Liver (tissue), 9 donors: ENCODE measurements around the gene PSMD11. TPM values are rescaled to one million over a fixed set of nuclear protein-coding genes. Genes with fewer than 3 reads are reported as not detected.

ENCODE experiments used
- DNase-seq: peaks from one replicate; pipeline ENCODE4 v3.0.0-alpha.2; 2017; ENCODE audit warnings: low spot score
- H3K27ac ChIP-seq, 2 donors: one replicate each; pipeline ENCODE4 v1.7.0; 2013; ENCODE audit warnings: inconsistent platforms in 2 of 2, low read length in 2 of 2, control low read depth in 1 of 2, low read depth in 1 of 2, mild to moderate bottlenecking in 1 of 2
- H3K27me3 ChIP-seq, 4 donors: one replicate each; pipeline versions ENCODE4 v1.6.1 to v1.7.0; 2013; ENCODE audit warnings: low read length in 3 of 4, inconsistent platforms in 1 of 4, mild to moderate bottlenecking in 1 of 4, moderate library complexity in 1 of 4; ENCODE audit not compliant: control insufficient read depth in 4 of 4, insufficient read depth in 4 of 4
- H3K36me3 ChIP-seq, 4 donors: one replicate each; pipeline versions ENCODE4 v1.6.1 to v1.7.0; 2013; ENCODE audit warnings: low read length in 3 of 4, mild to moderate bottlenecking in 3 of 4, low read depth in 1 of 4, moderate library complexity in 1 of 4; ENCODE audit not compliant: control insufficient read depth in 4 of 4, insufficient read depth in 3 of 4
- H3K4me1 ChIP-seq, 4 donors: one replicate each; pipeline versions ENCODE4 v1.6.1 to v1.7.0; 2013; ENCODE audit warnings: low read length in 3 of 4, mild to moderate bottlenecking in 3 of 4, moderate library complexity in 1 of 4; ENCODE audit not compliant: control insufficient read depth in 4 of 4, insufficient read depth in 4 of 4
- H3K4me3 ChIP-seq, 3 donors: one replicate each; pipeline versions ENCODE4 v1.6.1 to v1.7.0; 2013; ENCODE audit warnings: low read length in 3 of 3, control low read depth in 1 of 3, low read depth in 1 of 3, mild to moderate bottlenecking in 1 of 3
- H3K9ac ChIP-seq, 2 donors: one replicate each; pipeline ENCODE4 v1.7.0; 2013; ENCODE audit warnings: low read length in 2 of 2, mild to moderate bottlenecking in 2 of 2, moderate library complexity in 2 of 2, control low read depth in 1 of 2, low read depth in 1 of 2
- H3K9me3 ChIP-seq, 4 donors: one replicate each; pipeline versions ENCODE4 v1.6.1 to v1.7.0; 2013; ENCODE audit warnings: low read length in 3 of 4; ENCODE audit not compliant: control insufficient read depth in 4 of 4
- ATF3 ChIP-seq: IDR thresholded peaks from 2 replicates; pipeline ENCODE4 v1.6.1; 2016; ENCODE audit warnings: antibody characterized with exemption
- CTCF ChIP-seq: fragments of 150-350 bp; IDR thresholded peaks from 2 replicates; pipeline ENCODE4 v1.5.1; 2017; ENCODE audit warnings: improper control_type of control experiment, low read depth, low read length; ENCODE audit not compliant: missing input control
- FOXA1 ChIP-seq: IDR thresholded peaks from 2 replicates; pipeline ENCODE4 v1.6.1; 2016; ENCODE audit warnings: antibody characterized with exemption
- FOXA2 ChIP-seq: IDR thresholded peaks from 2 replicates; pipeline ENCODE4 v1.6.1; 2016; ENCODE audit warnings: antibody characterized with exemption
- GABPA ChIP-seq, 2 donors: IDR thresholded peaks in 1 of 2; conservative IDR thresholded peaks in 1 of 2; 2 replicates each; pipeline ENCODE4 v1.6.1; 2016; ENCODE audit warnings: antibody characterized with exemption in 2 of 2, mild to moderate bottlenecking in 1 of 2, moderate library complexity in 1 of 2
- HNF4A ChIP-seq, 2 donors: conservative IDR thresholded peaks; 2 replicates each; pipeline ENCODE4 v1.6.1; 2016; ENCODE audit warnings: antibody characterized with exemption in 2 of 2, mild to moderate bottlenecking in 2 of 2
- HNF4G ChIP-seq: IDR thresholded peaks from 2 replicates; pipeline ENCODE4 v1.6.1; 2016; ENCODE audit warnings: antibody characterized with exemption
- JUND ChIP-seq, 2 donors: IDR thresholded peaks; 2 replicates each; pipeline ENCODE4 v1.6.1; 2016; ENCODE audit warnings: antibody characterized with exemption in 2 of 2
- MAX ChIP-seq: IDR thresholded peaks from 2 replicates; pipeline ENCODE4 v1.6.1; 2016; ENCODE audit warnings: antibody characterized with exemption
- NR2F2 ChIP-seq: IDR thresholded peaks from 2 replicates; pipeline ENCODE4 v1.6.1; 2016; ENCODE audit warnings: antibody characterized with exemption
- RAD21 ChIP-seq, 2 donors: IDR thresholded peaks; 2 replicates each; pipeline ENCODE4 v1.6.1; 2016; ENCODE audit warnings: antibody characterized with exemption in 2 of 2, mild to moderate bottlenecking in 2 of 2
- REST ChIP-seq: IDR thresholded peaks from 2 replicates; pipeline ENCODE4 v1.6.1; 2016; ENCODE audit warnings: antibody characterized with exemption, mild to moderate bottlenecking
- RXRA ChIP-seq, 2 donors: IDR thresholded peaks; 2 replicates each; pipeline ENCODE4 v1.6.1; 2017 to 2018; ENCODE audit warnings: antibody characterized with exemption in 2 of 2, mild to moderate bottlenecking in 1 of 2
- SP1 ChIP-seq: IDR thresholded peaks from 2 replicates; pipeline ENCODE4 v1.6.1; 2018; ENCODE audit warnings: antibody characterized with exemption, mild to moderate bottlenecking
- TAF1 ChIP-seq: conservative IDR thresholded peaks from 2 replicates; pipeline ENCODE4 v1.6.1; 2016; ENCODE audit warnings: antibody characterized with exemption, mild to moderate bottlenecking
- ZBTB33 ChIP-seq: IDR thresholded peaks from 2 replicates; pipeline ENCODE4 v1.6.1; 2016; ENCODE audit warnings: antibody characterized with exemption
- WGBS: extraction: QIAGEN DNeasy Blood & Tissue Kit; methylation state at CpG from one replicate; pipeline ENCODE4 v1.1.7; 2013; 5-methylcytosine and 5-hydroxymethylcytosine counted together
- polyA plus RNA-seq, 2 donors: library from polyadenylated mRNA; stranded (reverse) in 1 of 2; unstranded in 1 of 2; fragments of 200-250 nt in 1 of 2; fragments of >200 nt in 1 of 2; fragmentation: Nextera tagmentation in 1 of 2; extraction: Ambion mirVana in 1 of 2; gene quantifications; one replicate each; pipeline versions ENCODE4 v1.2.1 to v1.2.3, GENCODE V29; 2013 to 2015
- total RNA-seq, 2 donors: library from RNA; depleted of rRNA; stranded (reverse); fragments of >200 nt; gene quantifications; one replicate each; pipeline ENCODE4 v1.2.3, GENCODE V29; 2014
- donor health status: healthy.
- donor health status: healthy.
- donor health status: healthy.
- donor health status: healthy.
- donor health status: healthy.

The PSMD11 gene
- total and polyA plus RNA-seq, 4 donors, result 42.1 to 97.4 (median 68.2) TPM

- TF ChIP-seq REST (no peak), FOXA1 (no peak), HNF4A (conservative IDR thresholded peaks at IDR 0.05) (no peak), ATF3 (no peak), SP1 (no peak)
These were observed 52.2 kb downstream of the PSMD11 start (continued) for GRCh38 chr17:32496395-32497073.

GRCh38 chr17:32497431-32498205 is 53.3 kb downstream of the PSMD11 start:
- Histone ChIP-seq H3K9ac (no peak overlapping the region), H3K4me3 (no peak overlapping the region), H3K27me3 (no peaks in the 10 kb centered on the region), H3K27ac (no peak overlapping the region), H3K9me3 (no peaks in the 10 kb centered on the region), H3K4me1 (peaks cover 0 to 6% (median 1%) of the 10 kb centered on the region in 4 donors), H3K36me3 (no peaks in the 10 kb centered on the region)
- TF ChIP-seq SP1 (no peak), JUND (IDR thresholded peaks at IDR 0.05) (no peak), RXRA (IDR thresholded peaks at IDR 0.05) (no peak), RAD21 (IDR thresholded peaks at IDR 0.05) (no peak), MAX (no peak), HNF4G (no peak), GABPA (IDR thresholded peaks at IDR 0.05 in 1 of 2, conservative IDR thresholded peaks at IDR 0.05 in 1 of 2) (no peak), TAF1 (no peak), REST (no peak), FOXA1 (no peak), CTCF (no peak), ATF3 (no peak), FOXA2 (no peak), ZBTB33 (no peak), NR2F2 (no peak)
- 93% methylated on average over 18 of the region's 18 CpGs for WGBS
- no peak for DNase-seq
